Measurements from ENCODE around the gene PITX1. TPM values are rescaled to one million over a fixed set of nuclear protein-coding genes. Genes with fewer than 3 reads are reported as not detected.

PITX1 gene
- total and polyA plus RNA-seq, 2 donors (not counting 1 experiment from before 2014, with no cell fraction given): 0.13 TPM; not detected in 1

DNA sequence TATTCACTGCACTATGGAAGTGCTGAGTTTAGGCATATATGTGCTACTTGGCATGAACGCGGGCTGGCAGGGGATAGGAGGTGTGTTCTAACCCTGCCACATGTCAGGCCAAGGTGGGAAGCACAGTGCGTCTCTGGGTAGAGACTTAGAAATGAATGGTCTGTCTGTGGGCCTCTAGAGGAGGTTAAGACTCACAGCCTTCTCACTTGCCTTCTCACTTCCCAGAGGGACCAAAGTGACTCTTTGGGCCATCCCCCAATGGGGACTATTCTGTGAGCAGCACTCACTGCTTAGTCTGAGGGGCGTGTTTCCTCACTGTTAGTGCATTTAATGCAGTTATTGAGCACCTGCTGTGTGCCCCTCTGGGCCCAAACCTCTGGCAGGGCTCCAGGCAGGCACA lies 2.4 kb upstream of the PITX1 start:
- Histone ChIP-seq H3K27ac (ENCODE audit: low read length in 2 of 2) (no peak overlapping the region), H2AFZ (ENCODE audit: insufficient read depth, low read depth, low read length, poor library complexity, severe bottlenecking) (no peak overlapping the region), H3K9me3 (ENCODE audit: control extremely low read depth in 1 of 3, control insufficient read depth in 2 of 3, insufficient read depth in 1 of 3, low read length in 2 of 3) (peaks cover 0 to 67% (median 0%) of the 10 kb centered on the region in 3 donors), H4K20me1 (ENCODE audit: control insufficient read depth, insufficient read depth, low read length, poor library complexity, severe bottlenecking) (peaks cover 30% of the 10 kb centered on the region), H3K4me3 (ENCODE audit: control extremely low read depth in 1 of 5, extremely low read depth in 1 of 5, insufficient read depth in 1 of 5, low read depth in 2 of 5, low read length in 4 of 5) (no peak overlapping the region), H3K36me3 (replicated peaks in 1 of 2; ENCODE audit: control extremely low read depth in 1 of 2, control insufficient read depth in 1 of 2, extremely low read depth in 1 of 2, insufficient read depth in 2 of 2, low read length in 1 of 2) (no peaks in the 10 kb centered on the region), H3K9ac (ENCODE audit: low read length) (no peak overlapping the region), H3K27me3 (replicated peaks in 1 of 4; ENCODE audit: control extremely low read depth in 1 of 4, control insufficient read depth in 3 of 4, insufficient read depth in 4 of 4, low read length in 3 of 4) (peaks cover 0 to 89% (median 71%) of the 10 kb centered on the region in 4 experiments), H3K79me2 (ENCODE audit: control insufficient read depth, insufficient read depth, low read length) (no peaks in the 10 kb centered on the region), H3K4me2 (replicated peaks; ENCODE audit: low read depth, low read length, poor library complexity, severe bottlenecking) (no peak overlapping the region), H3K4me1 (ENCODE audit: control insufficient read depth in 2 of 2, insufficient read depth in 2 of 2, low read length in 2 of 2) (peaks cover 55 to 77% of the 10 kb centered on the region in 2 donors)
- Mint-ChIP-seq H3K27me3 (peaks cover 62% of the 10 kb centered on the region), H3K4me1 (peaks cover 52% of the 10 kb centered on the region), H3K9me3 (ENCODE audit: insufficient read depth) (no peaks in the 10 kb centered on the region), H3K4me3 (peak overlapping the region; percentile 17), H3K27ac (no peak overlapping the region)
- intact Hi-C loops (cut with micrococcal nuclease): no loop called here
- TF ChIP-seq EZH2 (IDR thresholded peaks at IDR 0.05; ENCODE audit: borderline replicate concordance, insufficient read depth, low read depth, low read length, poor library complexity, severe bottlenecking): no peak
- TF ChIP-seq, protein P1, sequence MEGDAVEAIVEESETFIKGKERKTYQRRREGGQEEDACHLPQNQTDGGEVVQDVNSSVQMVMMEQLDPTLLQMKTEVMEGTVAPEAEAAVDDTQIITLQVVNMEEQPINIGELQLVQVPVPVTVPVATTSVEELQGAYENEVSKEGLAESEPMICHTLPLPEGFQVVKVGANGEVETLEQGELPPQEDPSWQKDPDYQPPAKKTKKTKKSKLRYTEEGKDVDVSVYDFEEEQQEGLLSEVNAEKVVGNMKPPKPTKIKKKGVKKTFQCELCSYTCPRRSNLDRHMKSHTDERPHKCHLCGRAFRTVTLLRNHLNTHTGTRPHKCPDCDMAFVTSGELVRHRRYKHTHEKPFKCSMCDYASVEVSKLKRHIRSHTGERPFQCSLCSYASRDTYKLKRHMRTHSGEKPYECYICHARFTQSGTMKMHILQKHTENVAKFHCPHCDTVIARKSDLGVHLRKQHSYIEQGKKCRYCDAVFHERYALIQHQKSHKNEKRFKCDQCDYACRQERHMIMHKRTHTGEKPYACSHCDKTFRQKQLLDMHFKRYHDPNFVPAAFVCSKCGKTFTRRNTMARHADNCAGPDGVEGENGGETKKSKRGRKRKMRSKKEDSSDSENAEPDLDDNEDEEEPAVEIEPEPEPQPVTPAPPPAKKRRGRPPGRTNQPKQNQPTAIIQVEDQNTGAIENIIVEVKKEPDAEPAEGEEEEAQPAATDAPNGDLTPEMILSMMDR (IDR thresholded peaks at IDR 0.05): no peak
- ATAC-seq (ENCODE audit: low read depth) (no peak), DNase-seq (no peak)
- 82% methylated on average over 4 of the region's 4 CpGs for WGBS (ENCODE audit: insufficient coverage)
- POLR2A ChIA-PET: no interaction called here
- CTCF ChIA-PET: no interaction called here

DNA sequence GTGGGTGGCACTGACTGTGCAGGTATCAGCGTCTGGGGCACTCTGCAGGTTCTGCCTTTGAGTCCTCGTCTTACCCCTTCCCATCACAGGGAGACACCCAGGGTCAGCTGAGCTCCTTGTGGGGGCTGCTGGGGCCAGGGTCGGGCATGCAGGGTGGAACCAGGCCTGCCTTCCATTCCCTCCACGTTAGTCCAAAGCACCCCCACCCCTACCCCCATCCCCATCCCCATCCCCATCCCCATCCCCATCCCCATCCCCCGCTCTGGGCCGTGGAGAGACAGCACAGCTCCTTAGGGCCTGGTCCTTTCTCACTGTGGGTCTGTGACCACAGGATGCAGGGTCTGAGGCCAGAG lies 1.6 kb upstream of the PITX1 start:
- H4K20me1 ChIP-seq (ENCODE audit: control insufficient read depth, insufficient read depth, low read length, poor library complexity, severe bottlenecking): peaks cover 33% of the 10 kb centered on the region
- ATAC-seq (ENCODE audit: low read depth) (no peak), DNase-seq (no peak)
- no peaks in the 10 kb centered on the region for H3K79me2 ChIP-seq (ENCODE audit: control insufficient read depth, insufficient read depth, low read length)
- Mint-ChIP-seq H3K9me3 (ENCODE audit: insufficient read depth) (no peaks in the 10 kb centered on the region), H3K4me3 (peak overlapping the region; percentile 17), H3K4me1 (peaks cover 52% of the 10 kb centered on the region), H3K27ac (no peak overlapping the region), H3K27me3 (peaks cover 61% of the 10 kb centered on the region)
- no peak overlapping the region for H2AFZ ChIP-seq (ENCODE audit: insufficient read depth, low read depth, low read length, poor library complexity, severe bottlenecking)
- ChIA-PET CTCF (interaction anchor here (1.4 kb wide), 1 partner anchor 17 kb away, joined by 5 read pairs; no protein-coding TSS in a partner anchor), POLR2A (no interaction called here)
- H3K36me3 ChIP-seq (replicated peaks in 1 of 2; ENCODE audit: control extremely low read depth in 1 of 2, control insufficient read depth in 1 of 2, extremely low read depth in 1 of 2, insufficient read depth in 2 of 2, low read length in 1 of 2): no peaks in the 10 kb centered on the region
- H3K4me1 ChIP-seq (ENCODE audit: control insufficient read depth in 2 of 2, insufficient read depth in 2 of 2, low read length in 2 of 2): peaks cover 57 to 78% of the 10 kb centered on the region in 2 donors
- H3K9me3 ChIP-seq (ENCODE audit: control extremely low read depth in 1 of 3, control insufficient read depth in 2 of 3, insufficient read depth in 1 of 3, low read length in 2 of 3): peaks cover 0 to 67% (median 0%) of the 10 kb centered on the region in 3 donors
- no peak overlapping the region for H3K9ac ChIP-seq (ENCODE audit: low read length)
- intact Hi-C loops (cut with micrococcal nuclease): loop anchor here (2.0 kb wide), 1 partner anchor 17 kb away; no protein-coding TSS in a partner anchor
- no peak overlapping the region for H3K27ac ChIP-seq (ENCODE audit: low read length in 2 of 2)
- no peak overlapping the region for H3K4me3 ChIP-seq (ENCODE audit: control extremely low read depth in 1 of 5, extremely low read depth in 1 of 5, insufficient read depth in 1 of 5, low read depth in 2 of 5, low read length in 4 of 5)
- H3K4me2 ChIP-seq (replicated peaks; ENCODE audit: low read depth, low read length, poor library complexity, severe bottlenecking): no peak overlapping the region
- WGBS (ENCODE audit: insufficient coverage): 89% methylated on average over 1 of the region's 6 CpGs
- no peak for TF ChIP-seq EZH2 (IDR thresholded peaks at IDR 0.05; ENCODE audit: borderline replicate concordance, insufficient read depth, low read depth, low read length, poor library complexity, severe bottlenecking)
- TF ChIP-seq, protein P1 (IDR thresholded peaks at IDR 0.05): no peak
- peaks cover 0 to 89% (median 71%) of the 10 kb centered on the region in 4 experiments for H3K27me3 ChIP-seq (replicated peaks in 1 of 4; ENCODE audit: control extremely low read depth in 1 of 4, control insufficient read depth in 3 of 4, insufficient read depth in 4 of 4, low read length in 3 of 4)
